Measurements from ENCODE around the gene KBTBD7.

- TF ChIP-seq ZBTB1 (tag by site-specific recombination; IDR thresholded peaks at IDR 0.05), result 0 out of 2 replicates have a peak, but pooled peaks have one; percentile 32
- TF ChIP-seq ZNF274 (IDR thresholded peaks at IDR 0.05; ENCODE audit: low read length), result no peak
- no peak for TF ChIP-seq ZNF274 (tag by site-specific recombination; IDR thresholded peaks at IDR 0.05; ENCODE audit: borderline replicate concordance)
- no peak for TF ChIP-seq CTCF (tag by site-specific recombination; IDR thresholded peaks at IDR 0.05)
- TF ChIP-seq ZNF302 (tag by site-specific recombination; IDR thresholded peaks at IDR 0.05; ENCODE audit: low read depth), result no peak
- TF ChIP-seq ZBTB44 (tag by site-specific recombination; IDR thresholded peaks at IDR 0.05), result no peak
- TF ChIP-seq YY1 (tag by site-specific recombination; IDR thresholded peaks at IDR 0.05), result no peak
- no peak for TF ChIP-seq ZBTB21 (tag by site-specific recombination; IDR thresholded peaks at IDR 0.05)
- TF ChIP-seq ZNF488 (tag by site-specific recombination; IDR thresholded peaks at IDR 0.05), result no peak
- TF ChIP-seq MEIS1 (CRISPR knock-in tag; IDR thresholded peaks at IDR 0.05; ENCODE audit: borderline replicate concordance), result no peak
- no peak for TF ChIP-seq FEZF1 (tag by site-specific recombination; IDR thresholded peaks at IDR 0.05)
These were observed 35.0 kb upstream of the KBTBD7 start for GRCh38 chr13:41229356-41229755.

Measured in HEK293 (cell line).